Peyer's patch (tissue), 4 donors: ENCODE results near the gene MTIF3.

Source experiments
- CTCF ChIP-seq, 6 experiments: fragments of 450-650 bp in 4 of 6; fragments of 200-600 bp in 2 of 6; sonication (generic) in 1 of 6; IDR thresholded peaks; one replicate each; pipeline ENCODE4 v1.5.1; 2017 to 2019; ENCODE audit warnings: antibody characterized with exemption in 6 of 6, mild to moderate bottlenecking in 3 of 6, moderate library complexity in 1 of 6
- POLR2A ChIP-seq, 2 donors: fragments of 450-650 bp; IDR thresholded peaks; one replicate each; pipeline ENCODE4 v1.5.1; 2017; ENCODE audit warnings: antibody characterized with exemption in 2 of 2, mild to moderate bottlenecking in 2 of 2, moderate library complexity in 2 of 2

- TF ChIP-seq CTCF (IDR thresholded peaks at IDR 0.05) (no peak), POLR2A (IDR thresholded peaks at IDR 0.05) (no peak)
Measured at GRCh38 chr13:27432611-27433210, 17.7 kb downstream of the MTIF3 start.
